Activated naive CD8-positive, alpha-beta T cell treated with anti-CD3 and anti-CD28 coated beads, Interleukin-2, amount 50 U/mL, for 16 hours (primary cell): Measurements from ENCODE around the gene NKIRAS2.

ENCODE experiments used
- DNase-seq: peaks from one replicate; pipeline ENCODE4 v3.0.0-alpha.2; 2020; ENCODE audit warnings: low read depth, low spot score

The NKIRAS2 gene

DNA sequence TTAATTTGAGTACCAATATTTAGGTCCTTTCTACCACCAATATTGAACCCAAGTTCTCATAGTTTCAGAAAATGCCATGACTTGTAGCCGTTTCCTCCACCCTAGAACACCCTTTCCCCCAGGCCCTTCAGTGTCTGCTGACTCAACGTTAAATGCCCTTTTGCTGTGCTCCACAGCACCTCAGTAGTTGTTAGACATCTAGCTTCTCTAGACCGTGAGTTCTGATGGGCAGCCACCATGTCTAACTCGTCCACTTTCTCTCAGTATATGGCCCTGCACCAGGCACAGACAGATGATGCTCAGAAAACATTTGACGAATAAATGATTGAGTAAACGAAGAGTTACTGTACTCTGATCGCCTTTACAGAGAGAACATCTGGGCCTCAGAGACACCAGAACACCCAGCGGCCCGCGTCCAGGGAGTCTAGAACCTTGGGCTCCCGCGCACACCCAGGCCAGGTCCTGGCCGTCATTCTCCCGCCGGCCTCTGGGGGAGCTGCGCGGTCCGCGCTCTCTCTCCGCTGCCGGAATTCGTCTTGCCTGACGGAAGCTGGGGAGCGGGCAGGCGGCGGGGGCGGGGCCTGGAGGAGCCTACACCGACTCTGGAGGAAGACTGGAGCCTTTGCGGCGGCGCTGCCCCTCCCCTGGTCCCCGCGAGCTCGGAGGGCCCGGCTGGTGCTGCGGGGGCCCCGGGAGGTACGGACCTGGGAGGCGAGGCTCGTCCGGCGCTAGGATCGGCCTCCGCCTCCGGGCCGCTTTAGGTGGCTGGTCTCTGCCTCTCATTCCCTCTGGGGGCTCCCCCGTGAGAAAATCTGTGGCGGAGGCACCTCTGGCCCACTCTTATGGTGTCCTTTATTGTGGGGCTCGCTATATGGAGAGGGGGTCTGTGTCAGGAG, at the start of gene NKIRAS2:
TSS of gene NKIRAS2 (plus strand) at position 582 of the 896 bp plus-strand sequence. CDS start 1,488 bp downstream, outside the sequence.
- DNase-seq, result peak; percentile 85

- DNase-seq, result no peak
Observed at GRCh38 chr17:41970901-41971331, 49.0 kb upstream of the NKIRAS2 start.

- DNase-seq, result no peak
Observed at GRCh38 chr17:41971721-41972523, 48.0 kb upstream of the NKIRAS2 start.

GRCh38 chr17:41972571-41973407, 47.1 kb upstream of the NKIRAS2 start:
- no peak for DNase-seq

GRCh38 chr17:41973408-41973811, 46.5 kb upstream of the NKIRAS2 start:
- no peak for DNase-seq

- no peak for DNase-seq
Observed at GRCh38 chr17:41974031-41974430, 45.9 kb upstream of the NKIRAS2 start.

- no peak for DNase-seq
Observed at GRCh38 chr17:41974658-41975057, 45.2 kb upstream of the NKIRAS2 start.

DNA sequence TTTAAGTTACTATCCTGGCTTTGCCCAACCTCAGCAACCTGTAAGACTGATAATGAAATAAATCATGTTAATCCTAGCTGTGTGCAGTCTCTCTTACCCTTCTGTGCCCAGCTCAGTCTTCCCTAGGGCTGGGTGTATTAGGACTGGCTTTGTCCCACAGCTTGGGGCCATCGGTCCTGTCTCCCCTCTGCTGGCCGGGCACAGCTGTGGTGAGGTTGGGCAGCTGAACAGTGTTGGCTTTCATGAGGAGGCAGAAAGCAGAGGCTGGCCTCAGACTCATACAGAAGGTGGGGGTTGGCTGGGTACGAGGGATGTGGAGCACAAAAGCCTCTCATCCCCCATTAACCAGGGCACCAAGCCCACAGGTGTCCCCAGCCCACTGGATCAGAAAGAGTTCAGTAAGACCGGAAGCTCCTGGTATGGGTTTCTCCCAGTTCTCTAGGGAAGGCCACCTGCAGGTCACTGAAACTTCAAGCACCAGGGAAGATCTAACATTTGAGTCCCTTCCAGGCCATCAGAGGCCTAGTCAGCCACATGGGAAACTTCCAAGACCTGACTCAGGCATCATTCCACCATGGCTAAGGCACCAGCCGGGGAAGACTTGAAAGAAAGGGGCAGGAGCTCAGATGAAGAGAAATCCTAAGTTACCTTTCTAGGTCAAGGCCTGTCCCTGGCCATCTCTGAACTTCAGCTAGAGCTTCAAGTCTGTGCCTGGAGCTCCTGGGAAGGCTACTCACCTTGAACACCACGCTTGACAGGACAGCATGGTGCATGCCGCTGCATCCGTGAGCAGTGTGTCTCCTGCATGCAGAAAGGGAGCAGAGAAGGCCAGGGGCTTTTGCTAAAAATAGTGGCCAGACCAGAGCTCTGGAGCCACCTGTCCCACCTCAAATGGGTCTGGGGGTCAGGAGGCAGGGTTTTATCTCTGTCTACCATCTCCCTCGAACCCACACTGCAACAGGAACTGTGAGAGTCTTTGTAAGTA, 44.5 kb upstream of the NKIRAS2 start:
- DNase-seq, result no peak

- no peak for DNase-seq
Observed at GRCh38 chr17:41976142-41976768, 43.6 kb upstream of the NKIRAS2 start.

DNA sequence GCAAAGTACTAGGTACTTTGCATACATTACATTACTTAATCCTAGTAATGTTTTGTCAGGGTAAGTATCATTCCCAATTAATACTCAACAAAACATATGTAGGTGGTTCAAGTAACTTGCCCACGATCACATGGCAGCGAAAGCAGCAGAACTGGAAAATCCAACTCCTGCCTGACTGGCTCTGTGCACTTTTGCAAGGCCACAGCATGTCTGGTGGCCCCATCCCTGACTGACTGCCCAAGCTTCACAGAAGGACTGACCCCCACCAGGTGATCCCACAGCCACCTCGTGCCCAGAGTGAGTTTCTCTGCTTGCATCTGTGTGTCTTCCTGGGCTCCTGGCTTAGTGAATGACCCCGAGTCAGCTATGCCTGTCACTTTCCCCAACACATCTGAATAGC, 41.9 kb upstream of the NKIRAS2 start:
- no peak for DNase-seq

DNA sequence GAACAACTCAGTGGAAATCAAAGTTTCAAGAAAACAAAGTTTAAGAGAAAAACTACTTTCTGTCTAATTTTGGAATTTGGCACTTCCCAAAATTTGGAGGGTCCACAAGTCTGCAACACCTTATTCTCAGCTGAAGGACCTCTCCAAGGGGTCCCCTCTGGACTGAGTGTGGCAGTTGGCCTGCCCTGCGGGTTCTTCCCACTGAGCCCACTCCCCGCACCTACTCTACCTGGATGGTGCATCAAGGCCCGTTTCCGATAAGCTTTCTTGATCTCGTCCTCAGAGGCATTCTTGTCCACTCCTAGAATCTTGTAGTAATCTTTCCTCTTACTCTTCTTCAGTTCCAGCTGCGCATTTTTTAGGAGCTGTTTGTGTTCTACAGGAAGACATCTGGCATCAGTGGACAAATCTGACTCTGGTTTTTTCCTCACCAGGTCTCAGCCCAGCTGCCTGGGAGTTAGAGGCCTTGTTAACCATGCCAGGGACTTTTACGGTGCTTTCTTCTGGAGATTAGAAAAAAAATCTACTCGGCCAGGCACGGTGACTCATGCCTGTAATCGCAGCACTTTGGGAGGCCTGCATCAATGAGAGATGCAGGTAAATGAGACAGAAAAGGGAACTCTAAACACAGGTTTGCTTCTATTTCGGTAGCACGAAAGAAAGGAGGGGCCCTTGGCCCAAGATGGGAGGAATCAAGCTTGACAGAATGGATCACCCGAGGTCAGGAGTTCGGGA, 37.7 kb upstream of the NKIRAS2 start:
- no peak for DNase-seq

DNA sequence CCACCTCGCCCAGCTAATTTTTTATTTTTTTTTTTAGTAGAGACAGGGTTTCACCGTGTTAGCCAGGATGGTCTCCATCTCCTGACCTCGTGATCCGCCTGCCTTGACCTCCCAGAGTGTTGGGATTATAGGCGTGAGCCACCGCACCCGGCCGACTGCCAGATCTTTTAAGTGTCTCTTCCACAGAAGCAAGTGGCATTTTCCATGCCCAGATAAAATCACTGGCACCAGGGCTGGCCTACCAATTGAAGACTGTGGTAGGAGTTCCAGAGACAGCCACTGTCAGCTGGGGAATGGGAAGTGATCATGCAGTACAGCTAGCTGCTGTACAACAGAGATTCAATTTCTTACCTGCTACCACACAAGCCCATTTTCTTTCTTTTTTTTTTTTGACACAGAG, 35.4 kb upstream of the NKIRAS2 start:
- DNase-seq, result no peak

DNA sequence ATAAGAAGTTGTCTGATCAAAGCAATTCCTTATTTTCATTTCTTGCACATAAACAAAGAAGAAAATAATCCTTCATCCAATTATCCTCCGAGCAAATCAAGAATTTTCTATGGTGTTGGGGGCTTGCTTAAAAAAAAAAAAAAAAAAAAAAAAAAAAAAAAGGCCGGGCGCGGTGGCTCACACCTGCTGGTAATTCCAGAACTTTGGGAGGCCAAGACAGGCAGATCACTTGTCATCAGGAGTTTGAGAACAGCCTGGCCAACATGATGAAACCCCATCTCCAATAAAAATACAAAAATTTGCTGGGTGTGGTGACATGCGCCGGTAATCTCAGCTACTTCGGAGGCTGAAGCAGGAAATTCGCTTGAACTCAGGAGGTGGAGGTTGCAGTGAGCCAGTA, 34.0 kb upstream of the NKIRAS2 start:
- DNase-seq, result no peak

- no peak for DNase-seq
Observed at GRCh38 chr17:41986634-41987033, 33.3 kb upstream of the NKIRAS2 start.

GRCh38 chr17:41987642-41988041, 32.2 kb upstream of the NKIRAS2 start:
- DNase-seq, result no peak

- no peak for DNase-seq
Observed at GRCh38 chr17:41988418-41988817, 31.5 kb upstream of the NKIRAS2 start.

- DNase-seq, result no peak
Observed at GRCh38 chr17:41989702-41990419, 30.0 kb upstream of the NKIRAS2 start.

- no peak for DNase-seq
Observed at GRCh38 chr17:41992576-41992975, 27.3 kb upstream of the NKIRAS2 start.

- no peak for DNase-seq
Observed at GRCh38 chr17:41996855-41997164, 23.1 kb upstream of the NKIRAS2 start.
